HepG2 (cell line): Measurements from ENCODE around the gene LGI1. TPM values are rescaled to one million over a fixed set of nuclear protein-coding genes. Genes with fewer than 3 reads are reported as not detected.

Experiments used
- ATAC-seq: fragments of 200-7000 bp; cut with Tn5 transposase; 3 replicates; pipeline ENCODE4 v1.9.1; 2020; ENCODE audit warnings: mild to moderate bottlenecking, moderate library complexity
- BruUV-seq: library from RNA; stranded (reverse); fragments of 400-500 nt; replicated peaks from 2 replicates; lab custom pipeline; 2021; lab: Mats Ljungman, UMichigan
- CTCF ChIA-PET: fragments of 300-600 bp; formaldehyde crosslinking; extraction: SDS; loops from one replicate; lab custom pipeline; 2021; ENCODE audit warnings: low total read pairs, inconsistent platforms, low intra/inter-chr PET ratio; lab: Yijun Ruan, JAX
- POLR2A ChIA-PET: fragments of 350-600 bp; sonication (Branson Sonifier 250); formaldehyde crosslinking; loops from one replicate; lab custom pipeline; 2020; ENCODE audit warnings: antibody characterized with exemption, inconsistent platforms; lab: Yijun Ruan, JAX
- DNase-seq: peaks from one replicate; pipeline ENCODE4 v3.0.0-alpha.2; 2015; ENCODE audit warnings: low spot score
- FAIRE-seq: peaks from 3 replicates; lab custom pipeline; 2011; peaks lifted over from hg19 to GRCh38; lab: Jason Lieb, UNC
- H2AFZ ChIP-seq: one replicate; pipeline ENCODE4 v1.6.1; 2011; ENCODE audit warnings: low read length, inconsistent platforms
- H3K27ac ChIP-seq: fragments of 300-600 bp; 3 replicates; pipeline ENCODE4 v1.8.0; 2011; ENCODE audit warnings: mixed run types, mild to moderate bottlenecking, mixed read lengths, low read length, inconsistent platforms; ENCODE audit not compliant: insufficient read depth; ENCODE audit errors: extremely low read length
- H3K27me3 ChIP-seq, 2 experiments: fragments of 200-600 bp in 1 of 2; 2 replicates in 1 of 2; 3 replicates in 1 of 2; pipeline versions ENCODE4 v1.6.0 to v1.8.0; 2011; ENCODE audit warnings: low read length in 2 of 2, mild to moderate bottlenecking in 2 of 2, moderate library complexity in 2 of 2, inconsistent platforms in 1 of 2; ENCODE audit not compliant: insufficient read depth in 2 of 2, control insufficient read depth in 1 of 2
- H3K36me3 ChIP-seq, 2 experiments: fragments of 200-600 bp in 1 of 2; replicated peaks in 1 of 2; 2 replicates in 1 of 2; 3 replicates in 1 of 2; pipeline versions ENCODE4 v1.5.1 to v1.8.0; 2011; ENCODE audit warnings: low read length in 2 of 2, inconsistent platforms in 1 of 2; ENCODE audit not compliant: insufficient read depth in 2 of 2, control insufficient read depth in 1 of 2
- H3K4me1 ChIP-seq: 2 replicates; pipeline ENCODE4 v1.5.1; 2012; ENCODE audit warnings: low read length, inconsistent platforms; ENCODE audit not compliant: insufficient read depth
- H3K4me2 ChIP-seq: 2 replicates; pipeline ENCODE4 v1.6.0; 2011; ENCODE audit warnings: low read depth, low read length, inconsistent platforms
- H3K4me3 ChIP-seq, 3 experiments: fragments of 200-600 bp in 1 of 3; sonication (generic), shearing (Covaris generic) in 1 of 3; replicated peaks in 1 of 3; 2 replicates each; pipeline ENCODE4 v1.5.1; 2011 to 2016; ENCODE audit warnings: low read length in 3 of 3, inconsistent platforms in 2 of 3, low read depth in 2 of 3, mild to moderate bottlenecking in 2 of 3, control low read depth in 1 of 3, mixed read lengths in 1 of 3; ENCODE audit not compliant: insufficient read depth in 1 of 3
- H3K79me2 ChIP-seq: one replicate; pipeline ENCODE4 v1.6.1; 2011; ENCODE audit warnings: low read length, inconsistent platforms; ENCODE audit not compliant: insufficient read depth
- H3K9ac ChIP-seq: 2 replicates; pipeline ENCODE4 v1.6.0; 2011; ENCODE audit warnings: mild to moderate bottlenecking, low read depth, low read length, inconsistent platforms; ENCODE audit not compliant: insufficient read depth
- H3K9me3 ChIP-seq: 2 replicates; pipeline ENCODE4 v1.5.1; 2012; ENCODE audit warnings: mild to moderate bottlenecking, low read length
- H4K20me1 ChIP-seq: 2 replicates; pipeline ENCODE4 v1.6.0; 2011; ENCODE audit warnings: inconsistent platforms, mild to moderate bottlenecking, low read length, moderate library complexity; ENCODE audit not compliant: insufficient read depth
- CTCF ChIP-seq: sonication (generic); formaldehyde crosslinking; IDR thresholded peaks from 2 replicates; pipeline ENCODE4 v1.5.0; 2020; ENCODE audit warnings: mild to moderate bottlenecking, missing genetic modification reagents, moderate library complexity
- GATA4 ChIP-seq: sonication (generic); IDR thresholded peaks from 2 replicates; pipeline ENCODE4 v1.6.1; 2016; ENCODE audit warnings: antibody characterized with exemption, low read depth, borderline replicate concordance
- STAG1 ChIP-seq: sonication (generic); formaldehyde crosslinking; IDR thresholded peaks from 2 replicates; pipeline ENCODE4 v1.4.0; 2020; ENCODE audit warnings: missing genetic modification reagents
- TAF15 ChIP-seq: fragments of 200-400 bp; formaldehyde crosslinking; IDR thresholded peaks from one replicate; pipeline ENCODE4 v1.6.1; 2018; ENCODE audit warnings: mild to moderate bottlenecking, low read depth, low read length; ENCODE audit not compliant: poor library complexity, severe bottlenecking
- ZNF230 ChIP-seq: sonication (generic); formaldehyde crosslinking; IDR thresholded peaks from 2 replicates; pipeline ENCODE4 v1.4.0; 2020; ENCODE audit warnings: mild to moderate bottlenecking, missing genetic modification reagents
- ZNF282 ChIP-seq: fragments of 450-650 bp; IDR thresholded peaks from 2 replicates; pipeline ENCODE4 v1.6.1; 2018; ENCODE audit not compliant: partially characterized antibody
- WGBS: methylation state at CpG from one replicate; pipeline ENCODE4 v1.1.6; 2017; ENCODE audit warnings: low lambda C conversion rate; 5-methylcytosine and 5-hydroxymethylcytosine counted together
- in situ Hi-C: cut with HindIII; loops from 2 replicates; pipeline ENCODE4 v1.10.0; 2017; ENCODE audit warnings: low pct_unique_long_range_greater_than_20kb; ENCODE audit not compliant: extremely low pct_ligation_motif_present
- intact Hi-C: fragments of 100-400 bp; cut with micrococcal nuclease; formaldehyde crosslinking; loops from one replicate; pipeline ENCODE4 v1.10.0; 2022; ENCODE audit not compliant: unreplicated experiment
- polyA plus RNA-seq, 8 experiments: library from polyadenylated mRNA; depleted of rRNA in 3 of 8; stranded (reverse) in 7 of 8; unstranded in 1 of 8; fragments of >200 nt; fragmentation: Illumina TruSeq in 4 of 8; extraction: Trizol in 4 of 8; gene quantifications; 2 replicates each; pipeline versions ENCODE4 v1.2.1 to v1.2.3, GENCODE V29; 2011 to 2016; ENCODE audit warnings: low read depth in 4 of 8, missing spikeins in 1 of 8, mixed read lengths in 1 of 8; ENCODE audit not compliant: insufficient read depth in 1 of 8
- total RNA-seq, 5 experiments: library from RNA; depleted of rRNA; stranded (reverse); fragments of >200 nt; fragmentation: Illumina TruSeq; extraction: Trizol; gene quantifications; 2 replicates each; pipeline ENCODE4 v1.2.3, GENCODE V29; 2016; ENCODE audit warnings: low read depth in 1 of 5

Gene LGI1
- total and polyA plus RNA-seq, 2 of the 13 experiments (the other 11 are each of a cell fraction or from before 2014, with no cell fraction given) = not detected

GRCh38 chr10:93815304-93816096 lies 57.8 kb downstream of the LGI1 start:
- TF ChIP-seq TAF15 = no peak
- TF ChIP-seq ZNF230 (CRISPR knock-in tag) = no peak
- TF ChIP-seq ZNF282 = no peak
- TF ChIP-seq GATA4 = no peak
- TF ChIP-seq CTCF (CRISPR knock-in tag) = peak; percentile 43
- peak; percentile 44 for TF ChIP-seq STAG1 (CRISPR knock-in tag)
- no peak overlapping the region for H2AFZ ChIP-seq
- no peaks in the 10 kb centered on the region; a peak in 1 of 5 replicates for H3K27me3 ChIP-seq
- no peaks in the 10 kb centered on the region for H3K36me3 ChIP-seq
- H3K27ac ChIP-seq = no peak overlapping the region
- no peaks in the 10 kb centered on the region for H4K20me1 ChIP-seq
- CTCF ChIA-PET = interaction anchor here (1.5 kb wide), 2 partner anchors 261 to 274 kb away, joined by 4 to 5 read pairs; no protein-coding TSS in a partner anchor
- no peaks in the 10 kb centered on the region for H3K9me3 ChIP-seq
- H3K4me1 ChIP-seq = peaks cover 7% of the 10 kb centered on the region
- FAIRE-seq (no peak), ATAC-seq (peak; percentile 62), DNase-seq (no peak)
- H3K79me2 ChIP-seq = no peaks in the 10 kb centered on the region
- no peak overlapping the region for H3K4me2 ChIP-seq
- 4% methylated on average over 10 of the region's 10 CpGs for WGBS
- in situ Hi-C loops = loop anchor here (10.0 kb wide), 1 partner anchor 111 kb away; the partner anchor contains the start of gene FRA10AC1
- H3K9ac ChIP-seq = no peak overlapping the region
- no peak overlapping the region for H3K4me3 ChIP-seq
- BruUV-seq = no TSS peak
- POLR2A ChIA-PET = no interaction called here
- intact Hi-C loops = loop anchor here (1.0 to 10.0 kb wide), 3 partner anchors 69 to 261 kb away; partner anchors contain the start of gene FRA10AC1
